SK-N-SH (cell line): ENCODE results near the gene ALX1. TPM values are rescaled to one million over a fixed set of nuclear protein-coding genes. Genes with fewer than 3 reads are reported as not detected.

Experiments used
- CTCF ChIA-PET: fragments of 300-600, 350-600 bp; formaldehyde crosslinking; extraction: SDS; loops from one replicate; lab custom pipeline; 2021; lab: Yijun Ruan, JAX
- POLR2A ChIA-PET: fragments of 350-600 bp; sonication (Branson Sonifier 250); formaldehyde crosslinking; extraction: SDS; loops from one replicate; lab custom pipeline; 2020; ENCODE audit warnings: antibody characterized with exemption, inconsistent platforms; lab: Yijun Ruan, JAX
- DNase-seq: peaks from one replicate; pipeline ENCODE4 v3.0.0; 2012
- H2AFZ ChIP-seq: fragments of 200-600 bp; sonication (generic); 2 replicates; pipeline ENCODE4 v1.8.1; 2016; ENCODE audit warnings: antibody characterized with exemption, mild to moderate bottlenecking, low read depth
- H3F3A ChIP-seq: fragments of 200-600 bp; sonication (generic); replicated peaks from 2 replicates; pipeline ENCODE3; 2016; ENCODE audit warnings: antibody characterized with exemption, mild to moderate bottlenecking; ENCODE audit not compliant: insufficient read depth
- H3K27ac ChIP-seq, 2 experiments: fragments of 200-500 bp in 1 of 2; fragments of 200-600 bp in 1 of 2; sonication (Bioruptor generic) in 1 of 2; sonication (generic), shearing (Covaris generic) in 1 of 2; 2 replicates each; pipeline versions ENCODE4 v1.5.1 to v1.6.1; 2014 to 2016; ENCODE audit warnings: low read depth in 2 of 2, inconsistent platforms in 1 of 2, low read length in 1 of 2, mild to moderate bottlenecking in 1 of 2, mixed read lengths in 1 of 2
- H3K27me3 ChIP-seq: fragments of 200-600 bp; sonication (generic), shearing (Covaris generic); 2 replicates; pipeline ENCODE4 v1.6.1; 2016; ENCODE audit warnings: mixed run types; ENCODE audit not compliant: insufficient read depth
- H3K36me3 ChIP-seq, 2 experiments: fragments of 200-500 bp in 1 of 2; fragments of 200-600 bp in 1 of 2; sonication (Bioruptor generic) in 1 of 2; sonication (generic) in 1 of 2; replicated peaks in 1 of 2; 2 replicates each; pipeline versions ENCODE3 to v1.5.1; 2014 to 2016; ENCODE audit warnings: low read length in 1 of 2, mild to moderate bottlenecking in 1 of 2; ENCODE audit not compliant: insufficient read depth in 2 of 2, control insufficient read depth in 1 of 2
- H3K4me1 ChIP-seq, 2 experiments: fragments of 200-500 bp in 1 of 2; fragments of 200-600 bp in 1 of 2; sonication (Bioruptor generic) in 1 of 2; sonication (generic), shearing (Covaris generic) in 1 of 2; 2 replicates each; pipeline versions ENCODE4 v1.5.1 to v1.6.1; 2014 to 2016; ENCODE audit warnings: low read depth in 1 of 2, low read length in 1 of 2, mixed run types in 1 of 2; ENCODE audit not compliant: insufficient read depth in 2 of 2, control insufficient read depth in 1 of 2
- H3K4me2 ChIP-seq: fragments of 200-600 bp; sonication (generic), shearing (Covaris generic); 2 replicates; pipeline ENCODE4 v1.6.1; 2017; ENCODE audit warnings: mixed run types
- H3K4me3 ChIP-seq, 2 experiments: fragments of 200-500 bp in 1 of 2; fragments of 200-600 bp in 1 of 2; sonication (Bioruptor generic) in 1 of 2; sonication (generic), shearing (Covaris generic) in 1 of 2; 2 replicates each; pipeline versions ENCODE4 v1.5.1 to v1.8.1; 2014 to 2016; ENCODE audit warnings: low read depth in 2 of 2, inconsistent platforms in 1 of 2, low read length in 1 of 2, mild to moderate bottlenecking in 1 of 2, mixed read lengths in 1 of 2, moderate library complexity in 1 of 2
- H3K79me2 ChIP-seq: fragments of 200-600 bp; sonication (generic); 2 replicates; pipeline ENCODE4 v1.8.1; 2017; ENCODE audit warnings: mild to moderate bottlenecking; ENCODE audit not compliant: insufficient read depth
- H3K9ac ChIP-seq: fragments of 200-600 bp; sonication (generic); 2 replicates; pipeline ENCODE4 v1.6.1; 2017; ENCODE audit warnings: mixed run types
- H3K9me2 ChIP-seq: fragments of 200-600 bp; sonication (generic); 2 replicates; pipeline ENCODE4 v1.6.1; 2017; ENCODE audit warnings: mixed run types
- H3K9me3 ChIP-seq: fragments of 200-600 bp; sonication (generic); 2 replicates; pipeline ENCODE4 v1.6.1; 2017; ENCODE audit warnings: mixed run types, mild to moderate bottlenecking, moderate library complexity
- H4K20me1 ChIP-seq: fragments of 200-600 bp; sonication (generic); 2 replicates; pipeline ENCODE4 v1.6.1; 2017; ENCODE audit warnings: mild to moderate bottlenecking, mixed run types; ENCODE audit not compliant: insufficient read depth
- CHD2 ChIP-seq: fragments of 150-350 bp; IDR thresholded peaks from 2 replicates; pipeline ENCODE4 v1.6.1; 2018; ENCODE audit warnings: low read length; ENCODE audit not compliant: partially characterized antibody
- ELF1 ChIP-seq: IDR thresholded peaks from 2 replicates; pipeline ENCODE4 v1.4.0; 2012
- FOSL2 ChIP-seq: IDR thresholded peaks from 2 replicates; pipeline ENCODE4 v1.4.0; 2012; ENCODE audit warnings: low read depth, mild to moderate bottlenecking, moderate library complexity, borderline replicate concordance
- FOXM1 ChIP-seq: IDR thresholded peaks from 2 replicates; pipeline ENCODE4 v1.4.0; 2012; ENCODE audit warnings: low read depth, mild to moderate bottlenecking
- JUND ChIP-seq: IDR thresholded peaks from 2 replicates; pipeline ENCODE4 v1.4.0; 2012
- MEF2A ChIP-seq: IDR thresholded peaks from 2 replicates; pipeline ENCODE4 v1.4.0; 2012; ENCODE audit warnings: low read depth, borderline replicate concordance
- NFIC ChIP-seq: IDR thresholded peaks from 2 replicates; pipeline ENCODE4 v1.4.0; 2012; ENCODE audit warnings: borderline replicate concordance
- RFX5 ChIP-seq: IDR thresholded peaks from 2 replicates; pipeline ENCODE4 v1.6.1; 2012; ENCODE audit warnings: mild to moderate bottlenecking, improper control_type of control experiment, low read length
- SMC3 ChIP-seq: IDR thresholded peaks from 2 replicates; pipeline ENCODE4 v1.6.1; 2012; ENCODE audit warnings: low read depth, low read length, improper control_type of control experiment
- YY1 ChIP-seq: IDR thresholded peaks from 2 replicates; pipeline ENCODE4 v1.4.0; 2012; ENCODE audit warnings: low read depth, mild to moderate bottlenecking
- ZBTB33 ChIP-seq: IDR thresholded peaks from 2 replicates; pipeline ENCODE4 v1.4.0; 2012; ENCODE audit warnings: low read depth, borderline replicate concordance
- WGBS: methylation state at CpG from one replicate; pipeline ENCODE4 v1.1.6; 2017; ENCODE audit warnings: low lambda C conversion rate; 5-methylcytosine and 5-hydroxymethylcytosine counted together
- polyA plus RNA-seq, 3 experiments: library from polyadenylated mRNA; depleted of rRNA; stranded (reverse); fragments of >200 nt; gene quantifications; 2 replicates each; pipeline ENCODE4 v1.2.3, GENCODE V29; 2012
- TF ChIP-seq, protein P1 (sequence below): IDR thresholded peaks from 2 replicates; pipeline ENCODE4 v1.6.1; 2012; ENCODE audit warnings: mild to moderate bottlenecking, low read depth, low read length, moderate library complexity

Gene ALX1
- polyA plus RNA-seq, 1 of the 3 experiments (the other 2 are of a cell fraction): not detected

GRCh38 chr12:85279449-85280164 lies 413 bp upstream of the ALX1 start:
- H3K9me2 ChIP-seq: no peaks in the 10 kb centered on the region
- no peak for TF ChIP-seq JUND
- TF ChIP-seq ELF1: no peak
- TF ChIP-seq FOSL2: no peak
- no peak for TF ChIP-seq ZBTB33
- no peak for TF ChIP-seq NFIC
- no peak for TF ChIP-seq RFX5
- TF ChIP-seq YY1: no peak
- TF ChIP-seq FOXM1: no peak
- TF ChIP-seq, protein P1, sequence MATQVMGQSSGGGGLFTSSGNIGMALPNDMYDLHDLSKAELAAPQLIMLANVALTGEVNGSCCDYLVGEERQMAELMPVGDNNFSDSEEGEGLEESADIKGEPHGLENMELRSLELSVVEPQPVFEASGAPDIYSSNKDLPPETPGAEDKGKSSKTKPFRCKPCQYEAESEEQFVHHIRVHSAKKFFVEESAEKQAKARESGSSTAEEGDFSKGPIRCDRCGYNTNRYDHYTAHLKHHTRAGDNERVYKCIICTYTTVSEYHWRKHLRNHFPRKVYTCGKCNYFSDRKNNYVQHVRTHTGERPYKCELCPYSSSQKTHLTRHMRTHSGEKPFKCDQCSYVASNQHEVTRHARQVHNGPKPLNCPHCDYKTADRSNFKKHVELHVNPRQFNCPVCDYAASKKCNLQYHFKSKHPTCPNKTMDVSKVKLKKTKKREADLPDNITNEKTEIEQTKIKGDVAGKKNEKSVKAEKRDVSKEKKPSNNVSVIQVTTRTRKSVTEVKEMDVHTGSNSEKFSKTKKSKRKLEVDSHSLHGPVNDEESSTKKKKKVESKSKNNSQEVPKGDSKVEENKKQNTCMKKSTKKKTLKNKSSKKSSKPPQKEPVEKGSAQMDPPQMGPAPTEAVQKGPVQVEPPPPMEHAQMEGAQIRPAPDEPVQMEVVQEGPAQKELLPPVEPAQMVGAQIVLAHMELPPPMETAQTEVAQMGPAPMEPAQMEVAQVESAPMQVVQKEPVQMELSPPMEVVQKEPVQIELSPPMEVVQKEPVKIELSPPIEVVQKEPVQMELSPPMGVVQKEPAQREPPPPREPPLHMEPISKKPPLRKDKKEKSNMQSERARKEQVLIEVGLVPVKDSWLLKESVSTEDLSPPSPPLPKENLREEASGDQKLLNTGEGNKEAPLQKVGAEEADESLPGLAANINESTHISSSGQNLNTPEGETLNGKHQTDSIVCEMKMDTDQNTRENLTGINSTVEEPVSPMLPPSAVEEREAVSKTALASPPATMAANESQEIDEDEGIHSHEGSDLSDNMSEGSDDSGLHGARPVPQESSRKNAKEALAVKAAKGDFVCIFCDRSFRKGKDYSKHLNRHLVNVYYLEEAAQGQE: no peak
- TF ChIP-seq CHD2: no peak
- no peak for TF ChIP-seq SMC3
- TF ChIP-seq MEF2A: no peak
- TF ChIP-seq, all 33 proteins: peak for 0
- peak overlapping the region; percentile 53 to 61; a peak in 3 of 4 replicates for H3K4me3 ChIP-seq
- H3K4me1 ChIP-seq: peaks cover 0 to 2% of the 10 kb centered on the region in 2 experiments; a peak in 1 of 4 replicates
- H3F3A ChIP-seq: no peaks in the 10 kb centered on the region
- no peak overlapping the region for H3K9ac ChIP-seq
- peak overlapping the region; percentile 69; the same call in 1 of the 2 replicates for H2AFZ ChIP-seq
- CTCF ChIA-PET: interaction anchor here (0.8 to 1.5 kb wide), 3 partner anchors 8 to 189 kb away, joined by 3 to 4 read pairs (median 4); no protein-coding TSS in a partner anchor
- DNase-seq: peak; percentile 54
- POLR2A ChIA-PET: no interaction called here
- peak overlapping the region; percentile 86 for H3K4me2 ChIP-seq
- no peak overlapping the region for H3K27ac ChIP-seq
- no peaks in the 10 kb centered on the region for H3K9me3 ChIP-seq
- 71% methylated on average over 44 of the region's 44 CpGs for whole genome bisulfite sequencing
- no peaks in the 10 kb centered on the region for H3K36me3 ChIP-seq
- no peaks in the 10 kb centered on the region for H3K79me2 ChIP-seq
- no peaks in the 10 kb centered on the region for H4K20me1 ChIP-seq
- peaks cover 34% of the 10 kb centered on the region for H3K27me3 ChIP-seq
